ENCODE data around the gene FXYD3.

Gene FXYD3

DNA sequence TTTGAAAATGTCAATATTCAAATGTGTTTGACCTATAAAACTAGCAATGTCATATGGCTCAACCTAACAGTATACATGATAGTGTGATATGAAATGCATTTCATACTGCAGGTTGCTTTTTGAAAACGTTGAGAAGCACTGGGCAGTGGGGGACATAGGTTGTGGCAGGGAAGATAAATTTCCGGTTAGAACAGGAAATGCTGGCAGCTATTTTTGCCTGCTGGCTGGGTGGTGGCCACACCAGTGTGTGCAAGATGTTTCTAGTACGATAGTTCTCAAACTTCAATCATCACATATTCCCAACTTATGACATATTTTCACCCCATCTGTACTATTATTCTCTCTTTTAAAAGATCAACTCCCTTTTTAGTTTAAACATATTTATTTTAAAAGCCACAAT lies 56.1 kb downstream of the FXYD3 start:
- TF ChIP-seq, protein P1, sequence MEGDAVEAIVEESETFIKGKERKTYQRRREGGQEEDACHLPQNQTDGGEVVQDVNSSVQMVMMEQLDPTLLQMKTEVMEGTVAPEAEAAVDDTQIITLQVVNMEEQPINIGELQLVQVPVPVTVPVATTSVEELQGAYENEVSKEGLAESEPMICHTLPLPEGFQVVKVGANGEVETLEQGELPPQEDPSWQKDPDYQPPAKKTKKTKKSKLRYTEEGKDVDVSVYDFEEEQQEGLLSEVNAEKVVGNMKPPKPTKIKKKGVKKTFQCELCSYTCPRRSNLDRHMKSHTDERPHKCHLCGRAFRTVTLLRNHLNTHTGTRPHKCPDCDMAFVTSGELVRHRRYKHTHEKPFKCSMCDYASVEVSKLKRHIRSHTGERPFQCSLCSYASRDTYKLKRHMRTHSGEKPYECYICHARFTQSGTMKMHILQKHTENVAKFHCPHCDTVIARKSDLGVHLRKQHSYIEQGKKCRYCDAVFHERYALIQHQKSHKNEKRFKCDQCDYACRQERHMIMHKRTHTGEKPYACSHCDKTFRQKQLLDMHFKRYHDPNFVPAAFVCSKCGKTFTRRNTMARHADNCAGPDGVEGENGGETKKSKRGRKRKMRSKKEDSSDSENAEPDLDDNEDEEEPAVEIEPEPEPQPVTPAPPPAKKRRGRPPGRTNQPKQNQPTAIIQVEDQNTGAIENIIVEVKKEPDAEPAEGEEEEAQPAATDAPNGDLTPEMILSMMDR (IDR thresholded peaks at IDR 0.05; ENCODE audit: insufficient read depth, low read length), result no peak
- TF ChIP-seq, protein P2, sequence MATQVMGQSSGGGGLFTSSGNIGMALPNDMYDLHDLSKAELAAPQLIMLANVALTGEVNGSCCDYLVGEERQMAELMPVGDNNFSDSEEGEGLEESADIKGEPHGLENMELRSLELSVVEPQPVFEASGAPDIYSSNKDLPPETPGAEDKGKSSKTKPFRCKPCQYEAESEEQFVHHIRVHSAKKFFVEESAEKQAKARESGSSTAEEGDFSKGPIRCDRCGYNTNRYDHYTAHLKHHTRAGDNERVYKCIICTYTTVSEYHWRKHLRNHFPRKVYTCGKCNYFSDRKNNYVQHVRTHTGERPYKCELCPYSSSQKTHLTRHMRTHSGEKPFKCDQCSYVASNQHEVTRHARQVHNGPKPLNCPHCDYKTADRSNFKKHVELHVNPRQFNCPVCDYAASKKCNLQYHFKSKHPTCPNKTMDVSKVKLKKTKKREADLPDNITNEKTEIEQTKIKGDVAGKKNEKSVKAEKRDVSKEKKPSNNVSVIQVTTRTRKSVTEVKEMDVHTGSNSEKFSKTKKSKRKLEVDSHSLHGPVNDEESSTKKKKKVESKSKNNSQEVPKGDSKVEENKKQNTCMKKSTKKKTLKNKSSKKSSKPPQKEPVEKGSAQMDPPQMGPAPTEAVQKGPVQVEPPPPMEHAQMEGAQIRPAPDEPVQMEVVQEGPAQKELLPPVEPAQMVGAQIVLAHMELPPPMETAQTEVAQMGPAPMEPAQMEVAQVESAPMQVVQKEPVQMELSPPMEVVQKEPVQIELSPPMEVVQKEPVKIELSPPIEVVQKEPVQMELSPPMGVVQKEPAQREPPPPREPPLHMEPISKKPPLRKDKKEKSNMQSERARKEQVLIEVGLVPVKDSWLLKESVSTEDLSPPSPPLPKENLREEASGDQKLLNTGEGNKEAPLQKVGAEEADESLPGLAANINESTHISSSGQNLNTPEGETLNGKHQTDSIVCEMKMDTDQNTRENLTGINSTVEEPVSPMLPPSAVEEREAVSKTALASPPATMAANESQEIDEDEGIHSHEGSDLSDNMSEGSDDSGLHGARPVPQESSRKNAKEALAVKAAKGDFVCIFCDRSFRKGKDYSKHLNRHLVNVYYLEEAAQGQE (IDR thresholded peaks at IDR 0.05; ENCODE audit: insufficient replicate concordance, low read depth), result no peak
- no peak for TF ChIP-seq SPI1 (IDR thresholded peaks at IDR 0.05; ENCODE audit: borderline replicate concordance, low read depth)
- TF ChIP-seq POLR2AphosphoS5 (IDR thresholded peaks at IDR 0.05; ENCODE audit: low read depth), result no peak
- no peak for TF ChIP-seq GABPA (IDR thresholded peaks at IDR 0.05; ENCODE audit: low read depth)
- H3K27ac ChIP-seq (replicated peaks), result no peak overlapping the region
- no peak overlapping the region for H3K4me3 ChIP-seq (replicated peaks; ENCODE audit: insufficient read depth, low read length)
- no peak for DNase-seq (ENCODE audit: low read depth in 1 of 2, low spot score in 1 of 2)
- H3K27me3 ChIP-seq (ENCODE audit: insufficient read depth, poor library complexity, severe bottlenecking), result no peaks in the 10 kb centered on the region

Measured in HL-60 (cell line).